ENCODE measurements around the gene SYN1. TPM values are rescaled to one million over a fixed set of nuclear protein-coding genes. Genes with fewer than 3 reads are reported as not detected.

The SYN1 gene
- total RNA-seq, 1 experiment from 2014 or later = 11.7 TPM

DNA sequence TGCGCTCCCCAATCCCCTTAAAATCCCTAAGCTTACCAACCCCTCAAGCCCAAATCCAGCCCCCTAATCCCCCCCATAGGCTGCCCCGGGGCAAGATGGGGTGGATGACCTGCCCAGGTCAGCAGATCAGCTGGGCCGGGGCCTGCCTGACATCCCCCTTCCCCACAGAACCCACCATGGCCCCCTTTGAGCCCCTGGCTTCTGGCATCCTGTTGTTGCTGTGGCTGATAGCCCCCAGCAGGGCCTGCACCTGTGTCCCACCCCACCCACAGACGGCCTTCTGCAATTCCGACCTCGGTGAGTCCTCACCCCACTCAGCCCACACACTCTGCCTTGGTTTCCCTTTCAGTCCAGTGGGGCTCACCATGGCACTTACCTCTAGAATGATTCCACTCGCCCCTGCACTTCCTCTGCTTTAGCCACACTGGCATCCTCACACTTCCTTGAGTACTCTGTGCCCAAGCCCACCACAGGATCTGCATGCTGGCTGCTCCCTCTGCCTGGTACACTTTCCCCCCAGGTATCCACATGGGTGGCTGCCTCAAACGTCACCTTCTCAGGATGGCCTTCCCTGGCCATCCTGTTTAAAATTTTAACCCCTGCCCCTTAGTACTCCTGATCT lies 36.3 kb downstream of the SYN1 start:
- Histone ChIP-seq H4K20me1 (ENCODE audit: control insufficient read depth, insufficient read depth, insufficient read length) (no peaks in the 10 kb centered on the region), H3K27ac (ENCODE audit: insufficient read length, low read depth, low read length) (no peak overlapping the region), H3K23ac (ENCODE audit: insufficient read length, low read depth, low read length) (no peak overlapping the region), H3K79me2 (ENCODE audit: insufficient read depth, low read length) (no peaks in the 10 kb centered on the region), H3K9ac (ENCODE audit: extremely low read depth, insufficient read length, low read length) (no peak overlapping the region), H4K8ac (replicated peaks; ENCODE audit: insufficient read length, low read depth, low read length) (no peak overlapping the region), H3K56ac (ENCODE audit: insufficient read length, low read depth, low read length) (no peak overlapping the region), H4K91ac (ENCODE audit: insufficient read length, low read depth, low read length) (no peak overlapping the region), H3T11ph (ENCODE audit: low read length) (no peak overlapping the region), H4K5ac (ENCODE audit: insufficient read length, low read depth, low read length) (no peak overlapping the region), H3K27me3 (ENCODE audit: insufficient read depth, low read length) (no peaks in the 10 kb centered on the region), H3K4me2 (ENCODE audit: insufficient read depth, insufficient read length, low read length) (no peak overlapping the region), H2BK120ac (ENCODE audit: low read depth, low read length, poor library complexity, severe bottlenecking) (no peak overlapping the region), H3K4me1 (ENCODE audit: insufficient read depth, low read length) (no peaks in the 10 kb centered on the region), H3K18ac (ENCODE audit: insufficient read length, low read depth, low read length) (no peak overlapping the region), H2BK15ac (ENCODE audit: low read depth, low read length) (no peak overlapping the region), H3K14ac (ENCODE audit: insufficient read depth, low read length) (no peak overlapping the region), H2AFZ (ENCODE audit: low read length) (no peak overlapping the region), H3K9me3 (ENCODE audit: control insufficient read depth, low read depth, low read length) (peaks cover 22% of the 10 kb centered on the region), H3K4ac (ENCODE audit: low read depth, low read length) (no peak overlapping the region), H2BK20ac (ENCODE audit: low read depth, low read length, poor library complexity, severe bottlenecking) (no peak overlapping the region), H2BK5ac (ENCODE audit: insufficient read length, low read length) (no peak overlapping the region), H2AK5ac (ENCODE audit: insufficient read length, low read length) (no peak overlapping the region), H3K79me1 (ENCODE audit: insufficient read depth, low read depth, low read length, poor library complexity, severe bottlenecking) (no peaks in the 10 kb centered on the region), H3K23me2 (ENCODE audit: insufficient read length, low read depth, low read length, poor library complexity, severe bottlenecking) (peaks cover 4% of the 10 kb centered on the region), H2BK12ac (ENCODE audit: insufficient read length, low read depth, low read length) (no peak overlapping the region)
- peaks cover 11 to 26% of the 10 kb centered on the region in 2 experiments for H3K4me1 Mint-ChIP-seq
- no peak for DNase-seq
- 100% methylated on average over 1 of the region's 8 CpGs for WGBS (ENCODE audit: extremely low coverage, insufficient read length, low lambda C conversion rate)
- H3K4me3 Mint-ChIP-seq = peak overlapping the region in 1 of 2 experiments; percentile 14; a peak in 1 of 5 replicates
- H3K27ac Mint-ChIP-seq = no peak overlapping the region; a peak in 1 of 7 replicates
- H3K9me3 Mint-ChIP-seq = peaks cover 67 to 79% of the 10 kb centered on the region in 2 experiments
- TF ChIP-seq, protein P1, sequence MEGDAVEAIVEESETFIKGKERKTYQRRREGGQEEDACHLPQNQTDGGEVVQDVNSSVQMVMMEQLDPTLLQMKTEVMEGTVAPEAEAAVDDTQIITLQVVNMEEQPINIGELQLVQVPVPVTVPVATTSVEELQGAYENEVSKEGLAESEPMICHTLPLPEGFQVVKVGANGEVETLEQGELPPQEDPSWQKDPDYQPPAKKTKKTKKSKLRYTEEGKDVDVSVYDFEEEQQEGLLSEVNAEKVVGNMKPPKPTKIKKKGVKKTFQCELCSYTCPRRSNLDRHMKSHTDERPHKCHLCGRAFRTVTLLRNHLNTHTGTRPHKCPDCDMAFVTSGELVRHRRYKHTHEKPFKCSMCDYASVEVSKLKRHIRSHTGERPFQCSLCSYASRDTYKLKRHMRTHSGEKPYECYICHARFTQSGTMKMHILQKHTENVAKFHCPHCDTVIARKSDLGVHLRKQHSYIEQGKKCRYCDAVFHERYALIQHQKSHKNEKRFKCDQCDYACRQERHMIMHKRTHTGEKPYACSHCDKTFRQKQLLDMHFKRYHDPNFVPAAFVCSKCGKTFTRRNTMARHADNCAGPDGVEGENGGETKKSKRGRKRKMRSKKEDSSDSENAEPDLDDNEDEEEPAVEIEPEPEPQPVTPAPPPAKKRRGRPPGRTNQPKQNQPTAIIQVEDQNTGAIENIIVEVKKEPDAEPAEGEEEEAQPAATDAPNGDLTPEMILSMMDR (conservative IDR thresholded peaks at IDR 0.05) = no peak
- H3K36me3 Mint-ChIP-seq (ENCODE audit: insufficient read depth in 1 of 3, low read depth in 3 of 3) = peaks cover 19 to 26% (median 20%) of the 10 kb centered on the region in 3 experiments; a peak in 6 of 7 replicates
- no peaks in the 10 kb centered on the region; the same call in 1 of the 2 replicates for H3K27me3 Mint-ChIP-seq (ENCODE audit: low read depth)
